Keratinocyte (primary cell): ENCODE data around the gene ARL11.

Experiments
- CTCF ChIP-seq, 3 experiments: IDR thresholded peaks in 1 of 3; conservative IDR thresholded peaks in 1 of 3; optimal IDR thresholded peaks in 1 of 3; 2 replicates in 2 of 3; 3 replicates in 1 of 3; pipeline versions ENCODE3 to v1.5.1; 2011; ENCODE audit warnings: low read length in 3 of 3, mild to moderate bottlenecking in 3 of 3, moderate library complexity in 2 of 3, control low read depth in 1 of 3, inconsistent platforms in 1 of 3; ENCODE audit not compliant: insufficient read depth in 2 of 3; ENCODE audit errors: extremely low read depth in 1 of 3
- EZH2 ChIP-seq: IDR thresholded peaks from one replicate; pipeline ENCODE4 v1.6.1; 2012; ENCODE audit warnings: inconsistent platforms, mild to moderate bottlenecking, low read length, moderate library complexity

- TF ChIP-seq CTCF (optimal IDR thresholded peaks at IDR 0.05 in 1 of 3, IDR thresholded peaks at IDR 0.05 in 1 of 3, conservative IDR thresholded peaks at IDR 0.05 in 1 of 3; ENCODE audit: extremely low read depth in 1 of 3, insufficient read depth in 2 of 3, low read length in 3 of 3) (peak; percentile 77 to 98 (median 87)), EZH2 (no peak)
These were observed 21.3 kb upstream of the ARL11 start for GRCh38 chr13:49606747-49607648.
